ENCODE results near the gene ZNF438.

ZNF438 gene

GRCh38 chr10:30830315-30831230 lies 201.1 kb downstream of the ZNF438 start:
- DNase-seq (ENCODE audit: extremely low read depth in 1 of 2, low read depth in 1 of 2), result no peak

GRCh38 chr10:30829901-30830300 lies 201.8 kb downstream of the ZNF438 start:
- no peak for DNase-seq (ENCODE audit: extremely low read depth in 1 of 2, low read depth in 1 of 2)

GRCh38 chr10:30828680-30829079 lies 203.0 kb downstream of the ZNF438 start:
- DNase-seq (ENCODE audit: extremely low read depth in 1 of 2, low read depth in 1 of 2), result no peak

- DNase-seq (ENCODE audit: extremely low read depth in 1 of 2, low read depth in 1 of 2), result no peak
These were observed 203.5 kb downstream of the ZNF438 start for GRCh38 chr10:30828164-30828563.

GRCh38 chr10:30827531-30828120 lies 204.0 kb downstream of the ZNF438 start:
- DNase-seq (ENCODE audit: extremely low read depth in 1 of 2, low read depth in 1 of 2), result no peak

- no peak for DNase-seq (ENCODE audit: extremely low read depth in 1 of 2, low read depth in 1 of 2)
These were observed 205.0 kb downstream of the ZNF438 start for GRCh38 chr10:30826679-30827078.

GRCh38 chr10:30825495-30825894 lies 206.2 kb downstream of the ZNF438 start:
- DNase-seq (ENCODE audit: extremely low read depth in 1 of 2, low read depth in 1 of 2), result no peak

GRCh38 chr10:30825022-30825421 lies 206.6 kb downstream of the ZNF438 start:
- DNase-seq (ENCODE audit: extremely low read depth in 1 of 2, low read depth in 1 of 2), result no peak

GRCh38 chr10:30823651-30824050 lies 208.0 kb downstream of the ZNF438 start:
- DNase-seq (ENCODE audit: extremely low read depth in 1 of 2, low read depth in 1 of 2), result no peak

GRCh38 chr10:30822693-30823465 lies 208.8 kb downstream of the ZNF438 start:
- DNase-seq (ENCODE audit: extremely low read depth in 1 of 2, low read depth in 1 of 2), result no peak

GRCh38 chr10:30821994-30822692 lies 209.5 kb downstream of the ZNF438 start:
- DNase-seq (ENCODE audit: extremely low read depth in 1 of 2, low read depth in 1 of 2), result no peak

- DNase-seq (ENCODE audit: extremely low read depth in 1 of 2, low read depth in 1 of 2), result no peak
These were observed 210.2 kb downstream of the ZNF438 start for GRCh38 chr10:30821261-30821993.

GRCh38 chr10:30820261-30820991 lies 211.2 kb downstream of the ZNF438 start:
- DNase-seq (ENCODE audit: extremely low read depth in 1 of 2, low read depth in 1 of 2), result no peak

- no peak for DNase-seq (ENCODE audit: extremely low read depth in 1 of 2, low read depth in 1 of 2)
These were observed 212.1 kb downstream of the ZNF438 start for GRCh38 chr10:30819341-30820181.

- no peak for DNase-seq (ENCODE audit: extremely low read depth in 1 of 2, low read depth in 1 of 2)
These were observed 212.8 kb downstream of the ZNF438 start for GRCh38 chr10:30818854-30819253.

GRCh38 chr10:30818010-30818660 lies 213.5 kb downstream of the ZNF438 start:
- no peak for DNase-seq (ENCODE audit: extremely low read depth in 1 of 2, low read depth in 1 of 2)

GRCh38 chr10:30817541-30817940 lies 214.1 kb downstream of the ZNF438 start:
- DNase-seq (ENCODE audit: extremely low read depth in 1 of 2, low read depth in 1 of 2), result no peak

- DNase-seq (ENCODE audit: extremely low read depth in 1 of 2, low read depth in 1 of 2), result no peak
These were observed 214.9 kb downstream of the ZNF438 start for GRCh38 chr10:30816820-30817171.
